Measurements from ENCODE around the gene METTL24.

The METTL24 gene

GRCh38 chr6:110341067-110341466, 17.1 kb downstream of the METTL24 start:
- H3K27ac ChIP-seq (ENCODE audit: low read depth in 2 of 2, low read length in 2 of 2), result no peak overlapping the region
- H3K4me3 ChIP-seq (ENCODE audit: low read length in 2 of 2), result no peak overlapping the region
- no peaks in the 10 kb centered on the region for H3K9me3 ChIP-seq (ENCODE audit: control insufficient read depth in 2 of 2, low read length in 2 of 2)
- H3K9ac ChIP-seq (ENCODE audit: low read depth in 1 of 2, low read length in 2 of 2), result no peak overlapping the region
- H3K36me3 ChIP-seq (ENCODE audit: control insufficient read depth in 2 of 2, insufficient read depth in 2 of 2, low read length in 2 of 2), result no peaks in the 10 kb centered on the region
- no peaks in the 10 kb centered on the region for H3K27me3 ChIP-seq (ENCODE audit: control insufficient read depth in 2 of 2, insufficient read depth in 2 of 2, low read length in 2 of 2)
- H3K4me1 ChIP-seq (ENCODE audit: control insufficient read depth in 2 of 2, insufficient read depth in 2 of 2, low read length in 2 of 2), result no peaks in the 10 kb centered on the region

- Histone ChIP-seq H3K27ac (ENCODE audit: low read depth in 2 of 2, low read length in 2 of 2) (no peak overlapping the region), H3K36me3 (ENCODE audit: control insufficient read depth in 2 of 2, insufficient read depth in 2 of 2, low read length in 2 of 2) (no peaks in the 10 kb centered on the region), H3K9ac (ENCODE audit: low read depth in 1 of 2, low read length in 2 of 2) (no peak overlapping the region), H3K4me1 (ENCODE audit: control insufficient read depth in 2 of 2, insufficient read depth in 2 of 2, low read length in 2 of 2) (no peaks in the 10 kb centered on the region), H3K27me3 (ENCODE audit: control insufficient read depth in 2 of 2, insufficient read depth in 2 of 2, low read length in 2 of 2) (no peaks in the 10 kb centered on the region), H3K4me3 (ENCODE audit: low read length in 2 of 2) (no peak overlapping the region), H3K9me3 (ENCODE audit: control insufficient read depth in 2 of 2, low read length in 2 of 2) (no peaks in the 10 kb centered on the region)
Observed at GRCh38 chr6:110340392-110340965, 17.7 kb downstream of the METTL24 start.

GRCh38 chr6:110338820-110339470, 19.2 kb downstream of the METTL24 start:
- H3K9ac ChIP-seq (ENCODE audit: low read depth in 1 of 2, low read length in 2 of 2), result no peak overlapping the region
- no peaks in the 10 kb centered on the region for H3K4me1 ChIP-seq (ENCODE audit: control insufficient read depth in 2 of 2, insufficient read depth in 2 of 2, low read length in 2 of 2)
- H3K27me3 ChIP-seq (ENCODE audit: control insufficient read depth in 2 of 2, insufficient read depth in 2 of 2, low read length in 2 of 2), result no peaks in the 10 kb centered on the region
- no peak overlapping the region for H3K27ac ChIP-seq (ENCODE audit: low read depth in 2 of 2, low read length in 2 of 2)
- H3K9me3 ChIP-seq (ENCODE audit: control insufficient read depth in 2 of 2, low read length in 2 of 2), result no peaks in the 10 kb centered on the region
- no peak overlapping the region for H3K4me3 ChIP-seq (ENCODE audit: low read length in 2 of 2)
- H3K36me3 ChIP-seq (ENCODE audit: control insufficient read depth in 2 of 2, insufficient read depth in 2 of 2, low read length in 2 of 2), result no peaks in the 10 kb centered on the region

- H3K27ac ChIP-seq (ENCODE audit: low read depth in 2 of 2, low read length in 2 of 2), result no peak overlapping the region
- H3K9ac ChIP-seq (ENCODE audit: low read depth in 1 of 2, low read length in 2 of 2), result no peak overlapping the region
- no peaks in the 10 kb centered on the region for H3K27me3 ChIP-seq (ENCODE audit: control insufficient read depth in 2 of 2, insufficient read depth in 2 of 2, low read length in 2 of 2)
- no peak overlapping the region for H3K4me3 ChIP-seq (ENCODE audit: low read length in 2 of 2)
- H3K9me3 ChIP-seq (ENCODE audit: control insufficient read depth in 2 of 2, low read length in 2 of 2), result no peaks in the 10 kb centered on the region
- H3K36me3 ChIP-seq (ENCODE audit: control insufficient read depth in 2 of 2, insufficient read depth in 2 of 2, low read length in 2 of 2), result no peaks in the 10 kb centered on the region
- no peaks in the 10 kb centered on the region for H3K4me1 ChIP-seq (ENCODE audit: control insufficient read depth in 2 of 2, insufficient read depth in 2 of 2, low read length in 2 of 2)
Observed at GRCh38 chr6:110337486-110337885, 20.7 kb downstream of the METTL24 start.

- Histone ChIP-seq H3K36me3 (ENCODE audit: control insufficient read depth in 2 of 2, insufficient read depth in 2 of 2, low read length in 2 of 2) (no peaks in the 10 kb centered on the region), H3K9ac (ENCODE audit: low read depth in 1 of 2, low read length in 2 of 2) (no peak overlapping the region), H3K27me3 (ENCODE audit: control insufficient read depth in 2 of 2, insufficient read depth in 2 of 2, low read length in 2 of 2) (no peaks in the 10 kb centered on the region), H3K4me3 (ENCODE audit: low read length in 2 of 2) (no peak overlapping the region), H3K27ac (ENCODE audit: low read depth in 2 of 2, low read length in 2 of 2) (no peak overlapping the region), H3K4me1 (ENCODE audit: control insufficient read depth in 2 of 2, insufficient read depth in 2 of 2, low read length in 2 of 2) (peaks cover 0 to 2% of the 10 kb centered on the region in 2 donors), H3K9me3 (ENCODE audit: control insufficient read depth in 2 of 2, low read length in 2 of 2) (no peaks in the 10 kb centered on the region)
Observed at GRCh38 chr6:110334423-110335180, 23.5 kb downstream of the METTL24 start.

- H3K36me3 ChIP-seq (ENCODE audit: control insufficient read depth in 2 of 2, insufficient read depth in 2 of 2, low read length in 2 of 2), result no peaks in the 10 kb centered on the region
- H3K9me3 ChIP-seq (ENCODE audit: control insufficient read depth in 2 of 2, low read length in 2 of 2), result no peaks in the 10 kb centered on the region
- no peak overlapping the region for H3K4me3 ChIP-seq (ENCODE audit: low read length in 2 of 2)
- peaks cover 0 to 2% of the 10 kb centered on the region in 2 donors for H3K4me1 ChIP-seq (ENCODE audit: control insufficient read depth in 2 of 2, insufficient read depth in 2 of 2, low read length in 2 of 2)
- no peak overlapping the region for H3K9ac ChIP-seq (ENCODE audit: low read depth in 1 of 2, low read length in 2 of 2)
- H3K27me3 ChIP-seq (ENCODE audit: control insufficient read depth in 2 of 2, insufficient read depth in 2 of 2, low read length in 2 of 2), result no peaks in the 10 kb centered on the region
- no peak overlapping the region for H3K27ac ChIP-seq (ENCODE audit: low read depth in 2 of 2, low read length in 2 of 2)
Observed at GRCh38 chr6:110332281-110332680, 25.9 kb downstream of the METTL24 start.

- Histone ChIP-seq H3K4me1 (ENCODE audit: control insufficient read depth in 2 of 2, insufficient read depth in 2 of 2, low read length in 2 of 2) (peaks cover 0 to 2% of the 10 kb centered on the region in 2 donors), H3K27ac (ENCODE audit: low read depth in 2 of 2, low read length in 2 of 2) (no peak overlapping the region), H3K9me3 (ENCODE audit: control insufficient read depth in 2 of 2, low read length in 2 of 2) (no peaks in the 10 kb centered on the region), H3K27me3 (ENCODE audit: control insufficient read depth in 2 of 2, insufficient read depth in 2 of 2, low read length in 2 of 2) (no peaks in the 10 kb centered on the region), H3K9ac (ENCODE audit: low read depth in 1 of 2, low read length in 2 of 2) (no peak overlapping the region), H3K4me3 (ENCODE audit: low read length in 2 of 2) (no peak overlapping the region), H3K36me3 (ENCODE audit: control insufficient read depth in 2 of 2, insufficient read depth in 2 of 2, low read length in 2 of 2) (no peaks in the 10 kb centered on the region)
Observed at GRCh38 chr6:110331816-110332215, 26.3 kb downstream of the METTL24 start.

- H3K27me3 ChIP-seq (ENCODE audit: control insufficient read depth in 2 of 2, insufficient read depth in 2 of 2, low read length in 2 of 2), result no peaks in the 10 kb centered on the region
- H3K4me1 ChIP-seq (ENCODE audit: control insufficient read depth in 2 of 2, insufficient read depth in 2 of 2, low read length in 2 of 2), result peaks cover 0 to 2% of the 10 kb centered on the region in 2 donors
- H3K36me3 ChIP-seq (ENCODE audit: control insufficient read depth in 2 of 2, insufficient read depth in 2 of 2, low read length in 2 of 2), result no peaks in the 10 kb centered on the region
- H3K4me3 ChIP-seq (ENCODE audit: low read length in 2 of 2), result no peak overlapping the region
- no peak overlapping the region for H3K27ac ChIP-seq (ENCODE audit: low read depth in 2 of 2, low read length in 2 of 2)
- H3K9me3 ChIP-seq (ENCODE audit: control insufficient read depth in 2 of 2, low read length in 2 of 2), result no peaks in the 10 kb centered on the region
- no peak overlapping the region for H3K9ac ChIP-seq (ENCODE audit: low read depth in 1 of 2, low read length in 2 of 2)
Observed at GRCh38 chr6:110331390-110331789, 26.8 kb downstream of the METTL24 start.

- Histone ChIP-seq H3K36me3 (ENCODE audit: control insufficient read depth in 2 of 2, insufficient read depth in 2 of 2, low read length in 2 of 2) (no peaks in the 10 kb centered on the region), H3K9me3 (ENCODE audit: control insufficient read depth in 2 of 2, low read length in 2 of 2) (no peaks in the 10 kb centered on the region), H3K4me3 (ENCODE audit: low read length in 2 of 2) (peak overlapping the region; percentile 10 to 33), H3K9ac (ENCODE audit: low read depth in 1 of 2, low read length in 2 of 2) (peak overlapping the region in 1 of 2 donors; percentile 17), H3K4me1 (ENCODE audit: control insufficient read depth in 2 of 2, insufficient read depth in 2 of 2, low read length in 2 of 2) (peaks cover 0 to 9% of the 10 kb centered on the region in 2 donors), H3K27me3 (ENCODE audit: control insufficient read depth in 2 of 2, insufficient read depth in 2 of 2, low read length in 2 of 2) (no peaks in the 10 kb centered on the region), H3K27ac (ENCODE audit: low read depth in 2 of 2, low read length in 2 of 2) (peak overlapping the region; percentile 6 to 49)
Observed at GRCh38 chr6:110329714-110330436, 28.3 kb downstream of the METTL24 start.

- H3K27me3 ChIP-seq (ENCODE audit: control insufficient read depth in 2 of 2, insufficient read depth in 2 of 2, low read length in 2 of 2), result no peaks in the 10 kb centered on the region
- H3K36me3 ChIP-seq (ENCODE audit: control insufficient read depth in 2 of 2, insufficient read depth in 2 of 2, low read length in 2 of 2), result no peaks in the 10 kb centered on the region
- peak overlapping the region in 1 of 2 donors; percentile 25 for H3K27ac ChIP-seq (ENCODE audit: low read depth in 2 of 2, low read length in 2 of 2)
- H3K9ac ChIP-seq (ENCODE audit: low read depth in 1 of 2, low read length in 2 of 2), result no peak overlapping the region
- no peaks in the 10 kb centered on the region for H3K9me3 ChIP-seq (ENCODE audit: control insufficient read depth in 2 of 2, low read length in 2 of 2)
- peak overlapping the region; percentile 10 to 33 for H3K4me3 ChIP-seq (ENCODE audit: low read length in 2 of 2)
- peaks cover 0 to 9% of the 10 kb centered on the region in 2 donors for H3K4me1 ChIP-seq (ENCODE audit: control insufficient read depth in 2 of 2, insufficient read depth in 2 of 2, low read length in 2 of 2)
Observed at GRCh38 chr6:110329348-110329713, 28.8 kb downstream of the METTL24 start.

Measured in mucosa of rectum (tissue), 2 donors.